Activated T-cell treated with anti-CD3 and anti-CD28 coated beads, Interleukin-2, amount 50 U/mL, for 1 hour (primary cell): ENCODE measurements around the gene NKTR.

Experiments used
- DNase-seq: peaks from one replicate; pipeline ENCODE4 v3.0.0-alpha.2; 2020

NKTR gene

DNA sequence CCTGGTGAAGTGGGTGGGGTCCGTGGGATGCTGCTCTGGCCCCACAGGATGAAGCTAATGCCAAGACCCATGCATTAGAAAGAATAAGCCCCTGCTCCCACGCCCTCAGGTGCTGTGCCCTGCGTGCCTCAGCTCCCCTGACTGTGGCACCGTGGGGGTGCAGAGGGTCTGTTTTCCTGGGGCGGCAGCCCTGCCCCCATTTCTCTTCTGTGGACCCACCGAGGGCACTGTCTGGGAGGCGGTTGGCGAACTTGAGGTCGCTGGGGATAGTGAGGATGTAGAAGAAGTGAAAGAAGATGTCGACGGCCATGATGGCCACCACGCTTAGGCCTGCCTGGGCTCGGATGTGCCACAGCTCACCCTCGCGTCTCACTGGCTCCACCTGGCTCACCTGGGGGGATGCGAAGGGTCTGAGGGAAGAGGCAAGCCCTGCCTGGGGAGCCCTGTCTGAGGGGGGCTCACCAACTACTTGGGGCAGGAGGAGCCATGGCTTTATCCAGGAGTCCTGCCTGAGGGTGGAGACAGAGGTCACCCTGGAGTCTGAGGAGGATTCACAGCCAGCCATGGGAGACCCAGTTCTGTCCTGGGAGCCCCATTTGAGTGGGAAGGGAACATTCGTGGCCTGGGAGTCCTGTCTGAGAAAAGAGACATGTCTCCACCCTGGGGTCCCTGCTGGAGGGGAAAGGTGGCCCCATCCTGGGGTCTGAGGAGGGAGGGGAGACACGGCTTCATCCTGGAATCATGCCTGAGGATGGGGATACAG lies 97.0 kb downstream of the NKTR start:
- no peak for DNase-seq
